ENCODE data around the gene GPC6.

DNA sequence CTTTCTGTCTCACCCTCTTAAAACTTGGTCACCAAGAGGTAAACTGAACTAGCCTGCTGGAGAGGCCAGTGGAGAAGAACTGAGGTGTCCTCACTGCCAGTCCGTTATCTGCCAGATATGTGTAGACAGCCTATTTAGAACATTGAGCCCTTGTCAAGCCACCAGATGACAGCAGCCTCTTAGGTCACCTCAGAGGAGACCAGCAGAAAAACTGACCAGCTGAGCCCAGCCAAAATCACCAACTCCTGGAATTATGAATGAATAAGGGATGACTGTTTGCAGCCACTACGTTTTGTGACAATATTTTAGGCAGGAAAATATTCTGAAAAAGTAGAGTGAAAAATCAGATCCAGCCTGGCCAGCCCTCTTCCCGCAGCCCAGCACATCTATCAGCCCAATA is 739.0 kb downstream of the GPC6 start:
- TF ChIP-seq, protein P1, sequence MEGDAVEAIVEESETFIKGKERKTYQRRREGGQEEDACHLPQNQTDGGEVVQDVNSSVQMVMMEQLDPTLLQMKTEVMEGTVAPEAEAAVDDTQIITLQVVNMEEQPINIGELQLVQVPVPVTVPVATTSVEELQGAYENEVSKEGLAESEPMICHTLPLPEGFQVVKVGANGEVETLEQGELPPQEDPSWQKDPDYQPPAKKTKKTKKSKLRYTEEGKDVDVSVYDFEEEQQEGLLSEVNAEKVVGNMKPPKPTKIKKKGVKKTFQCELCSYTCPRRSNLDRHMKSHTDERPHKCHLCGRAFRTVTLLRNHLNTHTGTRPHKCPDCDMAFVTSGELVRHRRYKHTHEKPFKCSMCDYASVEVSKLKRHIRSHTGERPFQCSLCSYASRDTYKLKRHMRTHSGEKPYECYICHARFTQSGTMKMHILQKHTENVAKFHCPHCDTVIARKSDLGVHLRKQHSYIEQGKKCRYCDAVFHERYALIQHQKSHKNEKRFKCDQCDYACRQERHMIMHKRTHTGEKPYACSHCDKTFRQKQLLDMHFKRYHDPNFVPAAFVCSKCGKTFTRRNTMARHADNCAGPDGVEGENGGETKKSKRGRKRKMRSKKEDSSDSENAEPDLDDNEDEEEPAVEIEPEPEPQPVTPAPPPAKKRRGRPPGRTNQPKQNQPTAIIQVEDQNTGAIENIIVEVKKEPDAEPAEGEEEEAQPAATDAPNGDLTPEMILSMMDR (tag by site-specific recombination; IDR thresholded peaks at IDR 0.05), result no peak
- TF ChIP-seq, protein P2, sequence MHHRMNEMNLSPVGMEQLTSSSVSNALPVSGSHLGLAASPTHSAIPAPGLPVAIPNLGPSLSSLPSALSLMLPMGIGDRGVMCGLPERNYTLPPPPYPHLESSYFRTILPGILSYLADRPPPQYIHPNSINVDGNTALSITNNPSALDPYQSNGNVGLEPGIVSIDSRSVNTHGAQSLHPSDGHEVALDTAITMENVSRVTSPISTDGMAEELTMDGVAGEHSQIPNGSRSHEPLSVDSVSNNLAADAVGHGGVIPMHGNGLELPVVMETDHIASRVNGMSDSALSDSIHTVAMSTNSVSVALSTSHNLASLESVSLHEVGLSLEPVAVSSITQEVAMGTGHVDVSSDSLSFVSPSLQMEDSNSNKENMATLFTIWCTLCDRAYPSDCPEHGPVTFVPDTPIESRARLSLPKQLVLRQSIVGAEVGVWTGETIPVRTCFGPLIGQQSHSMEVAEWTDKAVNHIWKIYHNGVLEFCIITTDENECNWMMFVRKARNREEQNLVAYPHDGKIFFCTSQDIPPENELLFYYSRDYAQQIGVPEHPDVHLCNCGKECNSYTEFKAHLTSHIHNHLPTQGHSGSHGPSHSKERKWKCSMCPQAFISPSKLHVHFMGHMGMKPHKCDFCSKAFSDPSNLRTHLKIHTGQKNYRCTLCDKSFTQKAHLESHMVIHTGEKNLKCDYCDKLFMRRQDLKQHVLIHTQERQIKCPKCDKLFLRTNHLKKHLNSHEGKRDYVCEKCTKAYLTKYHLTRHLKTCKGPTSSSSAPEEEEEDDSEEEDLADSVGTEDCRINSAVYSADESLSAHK (tag by site-specific recombination; IDR thresholded peaks at IDR 0.05), result no peak
- TF ChIP-seq, protein P3, sequence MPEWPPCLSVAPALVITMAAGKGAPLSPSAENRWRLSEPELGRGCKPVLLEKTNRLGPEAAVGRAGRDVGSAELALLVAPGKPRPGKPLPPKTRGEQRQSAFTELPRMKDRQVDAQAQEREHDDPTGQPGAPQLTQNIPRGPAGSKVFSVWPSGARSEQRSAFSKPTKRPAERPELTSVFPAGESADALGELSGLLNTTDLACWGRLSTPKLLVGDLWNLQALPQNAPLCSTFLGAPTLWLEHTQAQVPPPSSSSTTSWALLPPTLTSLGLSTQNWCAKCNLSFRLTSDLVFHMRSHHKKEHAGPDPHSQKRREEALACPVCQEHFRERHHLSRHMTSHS (tag by site-specific recombination; IDR thresholded peaks at IDR 0.05), result no peak
- TF ChIP-seq ZFP37 (tag by site-specific recombination; IDR thresholded peaks at IDR 0.05), result no peak
